Urothelium cell line (cell line): ENCODE results near the gene C17orf58.
"Not testable (repeated sequence)": the region's sequence is repeated elsewhere in the genome, so short reads cannot be mapped to it uniquely, and the experiment has no call there.

ENCODE experiments used
- DNase-seq: peaks from one replicate; pipeline ENCODE4 v3.0.0; 2011; ENCODE audit warnings: low spot score, mixed read lengths
- FAIRE-seq: peaks from 2 replicates; lab custom pipeline; 2011; peaks lifted over from hg19 to GRCh38; lab: Jason Lieb, UNC

The C17orf58 gene

GRCh38 chr17:67996301-67997171 is at the start of gene C17orf58:
Gene C17orf58 (minus strand): TSS chr17:67996469. CDS start chr17:67996198, 271 bp downstream.
- not testable (repeated sequence) for FAIRE-seq, DNase-seq

- DNase-seq, result no peak
- FAIRE-seq, result no peak
Measured at GRCh38 chr17:68036304-68037147, 40.3 kb upstream of the C17orf58 start.

DNA sequence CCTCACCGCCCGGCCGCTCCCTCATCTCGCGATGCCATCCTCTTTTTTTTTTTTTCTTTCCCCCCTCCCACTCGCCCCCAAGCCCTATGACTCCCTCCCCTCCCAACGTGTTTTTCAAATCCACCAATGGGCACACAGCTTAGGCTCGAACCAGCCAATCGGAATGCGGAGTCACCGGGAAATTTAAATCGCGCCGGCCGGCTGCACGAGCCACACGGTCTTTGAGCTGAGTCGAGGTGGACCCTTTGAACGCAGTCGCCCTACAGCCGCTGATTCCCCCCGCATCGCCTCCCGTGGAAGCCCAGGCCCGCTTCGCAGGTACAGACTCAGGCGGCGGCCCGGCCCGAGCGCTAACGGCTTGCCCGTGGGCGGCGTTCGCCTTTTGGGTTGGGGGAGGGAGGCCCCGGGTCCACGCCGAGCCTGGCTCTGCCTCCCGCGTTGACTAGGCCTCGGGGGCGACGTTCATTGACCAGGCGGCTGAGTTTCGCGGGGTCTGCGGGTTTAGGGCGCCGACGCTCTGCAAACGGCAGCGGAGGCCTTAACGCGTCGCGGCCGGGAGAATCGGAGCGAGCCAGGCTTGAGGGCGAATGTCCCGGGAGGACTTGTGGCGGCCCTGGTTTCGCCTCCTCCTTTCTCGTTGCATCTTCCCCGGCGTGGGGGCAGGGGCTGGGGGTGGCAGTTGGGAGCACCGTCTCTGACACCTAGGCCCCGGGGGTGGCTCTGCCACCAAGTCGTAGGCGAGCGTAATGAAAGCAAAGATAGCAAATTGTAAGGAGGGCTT is 39.4 kb upstream of the C17orf58 start, which contains the start of gene KPNA2:
KPNA2 (plus strand) TSS at position 213 of the 781 bp plus-strand sequence. CDS start 1,398 bp downstream, outside the sequence.
- FAIRE-seq (peak; percentile 42), DNase-seq (peak; percentile 98)

GRCh38 chr17:68035131-68035522 is 38.9 kb upstream of the C17orf58 start:
- FAIRE-seq (no peak), DNase-seq (peak; percentile 98)

DNA sequence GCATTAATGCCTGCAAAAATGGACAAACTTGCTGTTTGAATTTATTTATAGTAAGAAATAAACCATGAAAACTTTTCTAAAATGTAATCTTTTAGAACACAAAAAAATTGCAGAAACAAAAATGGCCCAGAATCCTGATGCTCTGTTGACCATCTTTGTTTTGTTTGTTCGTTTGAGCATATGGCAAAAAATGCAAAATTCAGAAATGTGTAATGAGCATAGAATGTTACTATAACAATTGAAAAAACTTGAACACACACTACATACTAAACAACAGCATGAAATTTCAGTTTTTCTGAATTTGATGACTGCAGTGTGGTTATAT is 38.1 kb upstream of the C17orf58 start:
- FAIRE-seq, result no peak

DNA sequence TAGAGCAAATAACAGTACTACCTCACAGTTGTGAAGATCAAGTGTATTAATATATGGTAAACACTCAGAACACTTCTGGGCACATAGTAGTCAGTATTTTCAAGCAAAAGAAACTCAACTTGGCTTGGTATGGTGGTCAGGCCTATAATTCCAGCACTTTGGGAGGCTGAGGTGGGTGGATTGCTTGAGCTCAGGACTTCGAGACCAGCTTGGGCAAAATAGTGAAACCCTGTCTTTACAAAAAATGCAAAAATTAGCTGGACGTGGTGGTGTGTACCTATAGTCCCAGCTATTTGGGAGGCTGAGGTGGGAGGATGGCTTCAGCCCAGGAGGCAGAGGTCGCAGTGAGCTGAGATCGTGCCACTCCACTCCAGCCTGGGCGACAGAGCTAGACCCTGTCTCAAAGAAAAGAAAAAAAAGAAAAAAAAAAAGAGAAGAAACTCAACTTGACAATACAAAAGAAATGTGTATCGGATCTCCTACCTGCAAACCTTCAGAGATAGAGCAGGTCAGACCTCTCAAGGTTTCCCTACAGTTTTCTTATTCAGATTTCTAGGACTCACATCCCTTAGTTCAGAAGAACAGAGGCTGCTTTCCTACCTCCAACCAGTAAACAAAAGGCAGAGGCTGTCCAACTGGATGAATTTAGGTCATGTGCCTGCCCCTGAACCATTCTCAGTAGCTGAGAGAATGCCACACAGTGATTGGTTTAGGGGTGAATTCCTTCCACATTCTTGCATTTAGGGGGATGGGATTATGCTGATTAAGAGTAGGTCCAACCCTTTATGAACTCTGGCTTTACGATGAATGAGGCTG is 37.6 kb upstream of the C17orf58 start:
- FAIRE-seq (no peak), DNase-seq (peak; percentile 60)

More for the DNA sequence above, 38.1 kb upstream of the C17orf58 start:
- no peak for DNase-seq

DNA sequence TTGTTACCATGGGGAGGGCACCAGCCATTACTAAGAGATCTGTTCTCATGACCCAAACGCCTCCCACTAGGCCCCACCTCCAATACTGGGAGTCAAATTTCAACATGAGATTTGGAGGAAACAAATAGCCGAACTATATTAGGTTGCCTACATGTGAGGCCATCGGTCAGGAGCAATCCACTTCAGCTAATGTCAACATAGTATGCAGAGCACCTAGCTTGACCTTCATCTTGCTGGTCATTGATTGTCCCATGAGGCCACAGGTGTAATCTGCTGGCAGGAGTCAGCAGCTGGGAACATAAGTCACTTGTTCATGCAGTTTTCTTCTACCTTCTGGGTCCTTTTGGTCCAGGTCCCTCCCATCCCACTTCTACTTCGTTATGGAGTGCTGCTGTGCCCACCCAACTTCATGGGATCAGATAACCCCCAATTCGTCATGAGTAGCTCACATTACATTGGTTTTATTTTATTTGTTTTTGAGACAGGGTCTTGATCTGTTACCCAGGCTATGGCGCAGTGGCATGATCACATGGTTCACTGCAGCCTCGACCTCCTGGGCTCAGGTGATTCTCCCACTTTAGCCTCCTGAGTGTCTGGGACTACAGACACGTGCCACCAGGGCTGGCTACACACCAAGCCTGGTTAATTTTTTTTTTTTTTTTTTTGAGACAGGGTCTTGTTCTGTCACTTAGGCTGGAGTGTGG is 33.4 kb upstream of the C17orf58 start:
- DNase-seq (no peak), FAIRE-seq (no peak)

DNA sequence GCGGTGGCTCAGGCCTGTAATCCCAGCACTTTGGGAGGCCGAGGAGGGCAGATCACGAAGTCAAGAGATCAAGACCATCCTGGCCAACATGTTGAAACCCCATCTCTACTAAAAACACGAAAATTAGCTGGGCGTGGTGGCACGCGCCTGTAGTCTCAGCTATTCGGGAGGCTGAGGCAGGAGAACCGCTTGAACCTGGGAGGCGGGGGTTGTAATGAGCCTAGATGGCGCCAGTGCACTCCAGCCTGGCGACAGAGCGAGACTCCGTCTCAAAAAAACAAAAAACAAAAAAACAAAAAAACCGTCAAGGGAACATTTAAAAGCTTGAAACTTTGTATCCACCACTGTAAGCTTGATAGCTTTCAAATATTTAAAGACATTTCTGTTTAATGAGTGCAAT is 26.3 kb upstream of the C17orf58 start:
- DNase-seq, FAIRE-seq: not testable (repeated sequence)

DNA sequence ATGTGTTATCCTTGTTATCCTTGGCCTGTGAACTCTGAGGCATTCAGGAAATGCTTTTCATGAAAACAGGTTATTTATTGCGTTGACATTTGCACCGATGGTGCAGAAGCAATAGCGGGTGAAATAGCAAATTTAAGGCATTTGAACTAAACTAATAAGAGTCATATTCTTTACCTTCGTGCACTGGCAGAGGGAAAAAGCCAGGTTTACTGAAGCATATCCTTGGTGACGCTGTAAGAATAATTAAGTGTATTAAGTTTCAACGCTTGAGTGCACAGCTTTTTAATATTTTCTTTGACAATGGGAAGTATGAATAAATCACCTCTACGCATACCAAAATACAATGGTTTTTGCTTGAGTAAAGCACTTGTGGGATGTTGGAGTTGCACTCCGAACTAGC is 25.7 kb upstream of the C17orf58 start:
- DNase-seq, result no peak
- FAIRE-seq, result no peak

GRCh38 chr17:68020791-68021190 is 24.5 kb upstream of the C17orf58 start:
- DNase-seq, FAIRE-seq: not testable (repeated sequence)

DNA sequence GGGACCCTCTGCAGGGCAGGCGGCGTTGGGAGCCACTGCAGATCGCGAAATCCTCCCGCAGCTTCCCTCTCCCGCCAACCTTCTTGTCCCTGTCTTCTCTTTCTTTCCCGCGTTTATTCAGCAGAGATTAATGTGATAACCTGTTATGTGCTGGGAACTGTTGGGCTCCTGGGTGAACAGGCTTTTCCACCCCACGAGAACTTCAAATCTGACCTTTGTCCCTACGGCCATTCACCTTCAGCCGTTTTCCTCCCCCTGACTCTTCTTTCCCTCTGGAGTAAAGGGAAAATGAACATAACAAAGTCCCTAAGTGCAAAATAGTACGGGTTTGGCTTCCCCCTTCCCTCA is 24.1 kb upstream of the C17orf58 start:
- DNase-seq, result peak; percentile 53
- FAIRE-seq, result no peak

DNA sequence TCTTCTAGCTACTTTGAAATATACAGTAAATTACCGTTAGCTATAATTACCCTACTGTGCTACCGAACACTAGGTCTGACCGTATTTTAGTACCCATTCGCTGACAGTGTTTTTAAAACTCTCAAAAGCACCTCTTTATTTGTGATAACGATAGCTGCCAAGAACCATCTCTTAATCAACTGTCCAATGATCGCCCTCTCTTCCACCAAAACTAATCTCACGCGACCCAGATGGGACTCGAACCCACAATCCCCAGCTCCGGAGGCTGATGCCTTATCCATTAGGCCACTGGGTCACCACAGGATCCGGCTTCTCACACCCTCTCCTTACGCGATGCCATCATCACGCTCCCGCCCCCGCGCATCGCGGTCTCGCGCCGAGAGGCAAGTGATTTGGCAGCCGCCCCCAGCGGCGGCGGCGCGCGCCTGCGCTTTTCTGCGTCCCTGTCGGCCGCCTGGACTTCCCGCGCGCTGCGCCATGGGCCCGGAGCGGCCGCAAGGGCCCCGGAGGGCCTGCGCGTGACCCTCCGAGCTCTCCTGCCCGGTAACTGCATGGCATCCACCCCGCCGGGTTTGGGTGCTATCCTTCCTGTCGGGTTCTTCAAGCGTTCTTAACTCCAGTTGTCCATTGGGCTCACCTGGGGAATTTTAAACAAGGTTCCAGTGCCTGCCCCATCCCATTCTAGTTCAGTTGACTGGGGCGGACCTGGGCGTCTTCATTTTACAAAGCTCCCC is 23.6 kb upstream of the C17orf58 start:
- DNase-seq (peak; percentile 99), FAIRE-seq (peak; percentile 77)

DNA sequence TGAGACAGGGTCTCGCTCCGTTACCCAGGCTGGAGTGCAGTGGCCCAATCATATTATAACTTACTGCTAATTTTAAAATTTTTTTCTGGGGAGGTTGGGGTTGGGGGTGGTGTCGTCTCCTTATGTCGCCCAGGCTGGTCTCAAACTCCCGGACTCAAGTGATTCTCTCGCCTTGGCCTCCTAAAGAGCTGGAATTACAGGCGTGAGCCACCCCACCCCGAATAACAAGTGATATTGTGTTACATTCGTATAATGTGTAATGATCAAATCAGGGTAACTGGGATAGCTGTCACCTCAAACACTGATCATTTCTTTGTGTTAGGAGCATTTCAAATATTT is 23.0 kb upstream of the C17orf58 start:
- DNase-seq (no peak), FAIRE-seq (no peak)

- not testable (repeated sequence) for DNase-seq, FAIRE-seq
Measured at GRCh38 chr17:68018493-68018892, 22.2 kb upstream of the C17orf58 start.

DNA sequence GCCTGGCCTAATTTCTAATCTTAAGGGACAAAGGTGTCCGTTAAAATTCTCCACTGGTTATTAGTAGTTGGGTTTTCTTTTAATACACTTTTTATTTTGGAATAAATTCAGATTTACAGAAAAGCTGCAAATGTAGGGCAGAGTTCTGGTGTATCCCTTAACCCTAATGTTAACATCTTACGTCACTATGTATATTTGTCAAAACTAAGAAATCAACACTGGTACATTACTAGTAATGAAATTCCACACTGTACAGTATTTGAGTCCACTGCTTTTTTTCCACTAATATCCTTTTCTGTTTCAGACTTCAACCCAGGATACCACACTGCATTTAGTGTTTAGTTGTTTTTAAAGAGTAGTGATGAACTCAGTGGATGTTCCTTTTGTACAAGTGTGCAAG is 20.6 kb upstream of the C17orf58 start:
- DNase-seq (no peak), FAIRE-seq (no peak)

GRCh38 chr17:68015081-68015723 is 18.9 kb upstream of the C17orf58 start:
- no peak for FAIRE-seq

DNA sequence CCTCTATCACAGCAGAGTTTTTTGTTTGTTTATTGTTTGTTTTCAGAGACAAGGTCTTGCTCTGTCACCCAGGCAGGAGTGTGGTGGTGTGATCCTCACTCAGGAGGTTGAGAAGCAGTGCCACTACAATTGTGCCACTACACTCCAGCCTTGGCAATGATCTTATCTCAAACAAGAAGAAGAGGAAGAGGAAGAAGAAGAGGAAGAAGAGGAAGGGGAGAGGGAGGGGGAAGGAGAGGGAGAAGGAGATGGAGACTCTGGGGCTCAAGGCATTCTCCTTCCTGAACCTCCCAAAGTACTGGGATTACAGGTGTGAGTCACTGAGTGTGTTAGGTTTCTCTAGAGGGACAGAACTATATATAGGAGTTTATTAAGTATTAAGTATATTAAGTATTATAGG is 17.1 kb upstream of the C17orf58 start:
- no peak for DNase-seq
- no peak for FAIRE-seq

More at GRCh38 chr17:68015081-68015723, 18.9 kb upstream of the C17orf58 start:
- DNase-seq, result no peak

GRCh38 chr17:68011199-68011665 is 15.0 kb upstream of the C17orf58 start:
- DNase-seq (peak; percentile 50), FAIRE-seq (no peak)
